DND-41 (cell line): ENCODE results near the gene HOXC11.
A peak's percentile ranks its signal among the peaks of the same experiment; 100 is the strongest.

Experiments
- ATAC-seq: fragments of 200-7000 bp; cut with Tn5 transposase; 3 replicates; pipeline ENCODE4 v1.9.1; 2021; ENCODE audit warnings: low read depth; ENCODE audit not compliant: insufficient read depth
- DNase-seq: peaks from one replicate; pipeline ENCODE4 v3.0.0-alpha.2; 2020
- H2AFZ ChIP-seq: 2 replicates; pipeline ENCODE4 v1.6.0; 2012; ENCODE audit warnings: low read depth, low read length
- H3K27ac ChIP-seq: 2 replicates; pipeline ENCODE4 v1.5.1; 2012; ENCODE audit warnings: low read length, inconsistent platforms
- H3K27me3 ChIP-seq: fragments of 200-600 bp; sonication (generic); 2 replicates; pipeline ENCODE4 v1.6.0; 2012; ENCODE audit warnings: low read length, mild to moderate bottlenecking, inconsistent platforms; ENCODE audit not compliant: insufficient read depth, poor library complexity
- H3K36me3 ChIP-seq: 2 replicates; pipeline ENCODE4 v1.5.1; 2012; ENCODE audit warnings: low read length, inconsistent platforms; ENCODE audit not compliant: insufficient read depth
- H3K4me1 ChIP-seq: 2 replicates; pipeline ENCODE4 v1.5.1; 2012; ENCODE audit warnings: mild to moderate bottlenecking, low read length; ENCODE audit not compliant: insufficient read depth
- H3K4me2 ChIP-seq: 2 replicates; pipeline ENCODE4 v1.6.0; 2012; ENCODE audit warnings: mild to moderate bottlenecking, moderate library complexity, low read length, inconsistent platforms; ENCODE audit not compliant: insufficient read depth
- H3K4me3 ChIP-seq, 2 experiments: fragments of 200-600 bp in 1 of 2; shearing (Covaris generic) in 1 of 2; 2 replicates each; pipeline ENCODE4 v1.5.1; 2012 to 2016; ENCODE audit warnings: inconsistent platforms in 2 of 2, low read length in 2 of 2, mild to moderate bottlenecking in 2 of 2, low read depth in 1 of 2, moderate library complexity in 1 of 2
- H3K79me2 ChIP-seq: 2 replicates; pipeline ENCODE4 v1.6.0; 2012; ENCODE audit warnings: low read length, inconsistent platforms; ENCODE audit not compliant: insufficient read depth
- H3K9ac ChIP-seq: 2 replicates; pipeline ENCODE4 v1.6.0; 2012; ENCODE audit warnings: low read depth, mild to moderate bottlenecking, inconsistent platforms, low read length, moderate library complexity
- H3K9me3 ChIP-seq: 2 replicates; pipeline ENCODE4 v1.5.1; 2012; ENCODE audit warnings: low read length, moderate library complexity, mild to moderate bottlenecking, inconsistent platforms; ENCODE audit not compliant: insufficient read depth, severe bottlenecking
- H4K20me1 ChIP-seq: 2 replicates; pipeline ENCODE4 v1.6.0; 2012; ENCODE audit warnings: low read length; ENCODE audit not compliant: insufficient read depth
- CTCF ChIP-seq: IDR thresholded peaks from 2 replicates; pipeline ENCODE4 v1.5.1; 2012; ENCODE audit warnings: borderline replicate concordance, low read length, moderate library complexity, mild to moderate bottlenecking; ENCODE audit not compliant: poor library complexity, severe bottlenecking; ENCODE audit errors: extremely low read depth
- EZH2 ChIP-seq: IDR thresholded peaks from 3 replicates; pipeline ENCODE4 v1.6.1; 2012; ENCODE audit warnings: borderline replicate concordance, low read depth, mild to moderate bottlenecking, moderate library complexity, low read length, inconsistent platforms; ENCODE audit not compliant: severe bottlenecking

HOXC11 gene

DNA sequence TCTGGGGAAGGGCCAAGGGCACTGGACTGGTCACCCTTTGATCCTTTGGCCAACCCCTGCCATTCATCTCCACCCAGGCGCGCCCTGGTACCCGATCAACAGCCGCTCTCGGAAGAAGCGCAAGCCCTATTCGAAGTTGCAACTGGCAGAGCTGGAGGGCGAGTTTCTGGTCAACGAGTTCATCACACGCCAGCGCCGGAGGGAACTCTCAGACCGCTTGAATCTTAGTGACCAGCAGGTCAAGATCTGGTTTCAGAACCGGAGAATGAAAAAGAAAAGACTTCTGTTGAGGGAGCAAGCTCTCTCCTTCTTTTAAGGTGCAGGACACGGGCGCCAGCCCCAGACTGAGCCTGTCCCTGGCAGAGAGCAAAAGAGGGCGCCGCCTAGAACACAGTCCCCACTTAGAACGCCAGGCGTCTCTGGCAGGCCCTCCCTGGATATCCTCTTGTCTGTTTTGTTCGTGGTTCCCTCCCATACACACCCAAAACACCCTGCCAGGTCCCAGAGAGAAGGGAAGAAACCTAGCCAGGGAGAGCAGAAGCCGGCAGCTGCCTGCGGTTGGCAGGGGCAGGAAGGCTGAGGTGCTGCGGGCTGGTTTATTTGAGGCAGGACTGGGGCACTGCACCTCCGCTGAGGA lies 16.6 kb upstream of the HOXC11 start:
- H3K79me2 ChIP-seq: no peaks in the 10 kb centered on the region
- peak; percentile 57; the same call in 2 of the 3 replicates for ATAC-seq
- H2AFZ ChIP-seq: no peak overlapping the region
- H3K27me3 ChIP-seq: peaks cover 58% of the 10 kb centered on the region
- H4K20me1 ChIP-seq: no peaks in the 10 kb centered on the region
- no peaks in the 10 kb centered on the region for H3K36me3 ChIP-seq
- TF ChIP-seq EZH2: no peak
- TF ChIP-seq CTCF: no peak
- no peak overlapping the region for H3K9ac ChIP-seq
- no peaks in the 10 kb centered on the region for H3K9me3 ChIP-seq
- DNase-seq: peak; percentile 13
- no peak overlapping the region for H3K27ac ChIP-seq
- no peaks in the 10 kb centered on the region for H3K4me1 ChIP-seq
- no peak overlapping the region for H3K4me2 ChIP-seq
- H3K4me3 ChIP-seq: no peak overlapping the region

GRCh38 chr12:53956914-53957536 lies 15.9 kb upstream of the HOXC11 start:
- no peaks in the 10 kb centered on the region for H4K20me1 ChIP-seq
- no peaks in the 10 kb centered on the region for H3K9me3 ChIP-seq
- H3K4me1 ChIP-seq: no peaks in the 10 kb centered on the region
- no peak overlapping the region for H3K9ac ChIP-seq
- H3K4me3 ChIP-seq: no peak overlapping the region
- H2AFZ ChIP-seq: no peak overlapping the region
- H3K27ac ChIP-seq: no peak overlapping the region
- TF ChIP-seq CTCF (no peak), EZH2 (no peak)
- peaks cover 56% of the 10 kb centered on the region for H3K27me3 ChIP-seq
- no peaks in the 10 kb centered on the region for H3K36me3 ChIP-seq
- no peak for ATAC-seq
- DNase-seq: no peak
- no peak overlapping the region for H3K4me2 ChIP-seq
- H3K79me2 ChIP-seq: no peaks in the 10 kb centered on the region

DNA sequence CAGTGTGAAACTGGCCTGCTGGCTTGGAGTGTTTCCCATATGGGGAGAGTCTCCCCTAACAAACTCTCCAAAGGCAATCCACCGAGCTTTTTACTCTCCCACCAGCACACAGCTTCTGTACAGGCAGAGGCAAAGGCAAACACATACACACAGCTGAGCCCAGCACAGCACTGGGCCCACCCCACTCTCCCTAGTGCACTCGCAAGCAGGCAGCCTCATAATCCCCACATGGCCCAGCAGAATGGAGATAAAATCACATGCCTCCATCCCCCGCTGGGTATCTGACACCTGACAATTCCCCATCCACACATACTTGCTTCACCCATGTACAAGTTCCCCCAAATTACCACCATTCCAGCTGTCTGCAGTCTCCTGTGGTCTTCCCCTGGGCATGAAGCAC lies 14.8 kb upstream of the HOXC11 start:
- no peak overlapping the region for H3K4me3 ChIP-seq
- H3K9me3 ChIP-seq: no peaks in the 10 kb centered on the region
- no peak overlapping the region for H3K9ac ChIP-seq
- H3K36me3 ChIP-seq: no peaks in the 10 kb centered on the region
- no peak overlapping the region for H3K27ac ChIP-seq
- TF ChIP-seq CTCF (no peak), EZH2 (no peak)
- no peaks in the 10 kb centered on the region for H4K20me1 ChIP-seq
- H2AFZ ChIP-seq: no peak overlapping the region
- no peak overlapping the region for H3K4me2 ChIP-seq
- DNase-seq (no peak), ATAC-seq (no peak)
- H3K27me3 ChIP-seq: peaks cover 56% of the 10 kb centered on the region
- no peaks in the 10 kb centered on the region for H3K4me1 ChIP-seq
- H3K79me2 ChIP-seq: no peaks in the 10 kb centered on the region
